ENCODE data around the gene TBC1D22A. TPM values are rescaled to one million over a fixed set of nuclear protein-coding genes. Genes with fewer than 3 reads are reported as not detected.

The TBC1D22A gene
- polyA plus RNA-seq, 1 experiment = 19.8 TPM

DNA sequence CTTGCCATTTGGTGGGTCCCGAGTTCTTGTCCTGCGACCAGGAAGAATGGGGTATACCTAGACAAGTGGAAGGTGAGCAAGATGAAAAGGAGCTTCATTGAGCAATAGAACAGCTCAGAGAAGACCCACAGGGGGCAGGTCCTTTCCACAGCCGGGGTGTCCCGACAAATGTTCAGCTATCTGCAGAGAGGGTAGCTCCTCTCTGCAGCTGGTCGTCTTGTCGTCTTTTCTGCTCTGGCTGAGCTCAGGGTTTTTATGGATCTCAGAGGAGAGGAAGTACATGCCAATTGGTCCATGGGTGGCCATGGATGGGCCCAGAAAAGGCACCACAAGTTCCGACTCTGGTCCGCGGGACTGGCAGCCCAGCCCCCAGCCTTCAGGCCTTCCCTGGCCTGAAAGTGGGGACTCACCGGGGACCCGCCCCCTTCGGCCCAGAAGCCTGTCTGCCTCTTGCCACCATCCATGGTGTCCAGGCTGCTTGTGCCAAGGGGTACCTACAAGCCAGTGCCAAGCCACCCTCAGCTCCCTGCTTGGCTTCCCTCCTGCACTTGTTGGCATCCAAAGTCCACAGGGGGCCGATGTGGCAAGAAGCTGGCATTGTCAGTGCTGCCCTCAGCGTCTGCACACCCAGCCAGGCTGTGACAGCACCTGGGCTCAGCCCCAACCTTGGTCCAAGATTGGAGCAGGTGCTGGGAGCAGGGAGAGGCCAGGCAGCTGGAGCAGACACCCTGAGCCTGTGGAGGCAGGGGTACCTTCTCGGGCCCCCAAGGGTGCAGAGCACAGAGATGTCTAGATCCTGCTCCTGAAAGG, 438.9 kb downstream of the TBC1D22A start:
- Histone ChIP-seq H3K4me3 (ENCODE audit: low read depth, low read length) (no peak overlapping the region), H3K9me3 (ENCODE audit: control insufficient read depth, insufficient read depth, low read length) (no peaks in the 10 kb centered on the region; the same call in 1 of the 2 replicates), H3K27ac (ENCODE audit: low read depth, low read length) (no peak overlapping the region), H3K27me3 (ENCODE audit: control insufficient read depth, insufficient read depth, low read length) (peaks cover 15% of the 10 kb centered on the region)
- ChIA-PET CTCF (interaction anchor here (2.2 kb wide), 1 partner anchor 356 kb away, joined by 7 read pairs; no protein-coding TSS in a partner anchor), POLR2A (no interaction called here)
- TF ChIP-seq, protein P1, sequence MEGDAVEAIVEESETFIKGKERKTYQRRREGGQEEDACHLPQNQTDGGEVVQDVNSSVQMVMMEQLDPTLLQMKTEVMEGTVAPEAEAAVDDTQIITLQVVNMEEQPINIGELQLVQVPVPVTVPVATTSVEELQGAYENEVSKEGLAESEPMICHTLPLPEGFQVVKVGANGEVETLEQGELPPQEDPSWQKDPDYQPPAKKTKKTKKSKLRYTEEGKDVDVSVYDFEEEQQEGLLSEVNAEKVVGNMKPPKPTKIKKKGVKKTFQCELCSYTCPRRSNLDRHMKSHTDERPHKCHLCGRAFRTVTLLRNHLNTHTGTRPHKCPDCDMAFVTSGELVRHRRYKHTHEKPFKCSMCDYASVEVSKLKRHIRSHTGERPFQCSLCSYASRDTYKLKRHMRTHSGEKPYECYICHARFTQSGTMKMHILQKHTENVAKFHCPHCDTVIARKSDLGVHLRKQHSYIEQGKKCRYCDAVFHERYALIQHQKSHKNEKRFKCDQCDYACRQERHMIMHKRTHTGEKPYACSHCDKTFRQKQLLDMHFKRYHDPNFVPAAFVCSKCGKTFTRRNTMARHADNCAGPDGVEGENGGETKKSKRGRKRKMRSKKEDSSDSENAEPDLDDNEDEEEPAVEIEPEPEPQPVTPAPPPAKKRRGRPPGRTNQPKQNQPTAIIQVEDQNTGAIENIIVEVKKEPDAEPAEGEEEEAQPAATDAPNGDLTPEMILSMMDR (IDR thresholded peaks at IDR 0.05; ENCODE audit: low read depth, low read length) = no peak
- no peak for DNase-seq (ENCODE audit: low read depth, low spot score)

DNA sequence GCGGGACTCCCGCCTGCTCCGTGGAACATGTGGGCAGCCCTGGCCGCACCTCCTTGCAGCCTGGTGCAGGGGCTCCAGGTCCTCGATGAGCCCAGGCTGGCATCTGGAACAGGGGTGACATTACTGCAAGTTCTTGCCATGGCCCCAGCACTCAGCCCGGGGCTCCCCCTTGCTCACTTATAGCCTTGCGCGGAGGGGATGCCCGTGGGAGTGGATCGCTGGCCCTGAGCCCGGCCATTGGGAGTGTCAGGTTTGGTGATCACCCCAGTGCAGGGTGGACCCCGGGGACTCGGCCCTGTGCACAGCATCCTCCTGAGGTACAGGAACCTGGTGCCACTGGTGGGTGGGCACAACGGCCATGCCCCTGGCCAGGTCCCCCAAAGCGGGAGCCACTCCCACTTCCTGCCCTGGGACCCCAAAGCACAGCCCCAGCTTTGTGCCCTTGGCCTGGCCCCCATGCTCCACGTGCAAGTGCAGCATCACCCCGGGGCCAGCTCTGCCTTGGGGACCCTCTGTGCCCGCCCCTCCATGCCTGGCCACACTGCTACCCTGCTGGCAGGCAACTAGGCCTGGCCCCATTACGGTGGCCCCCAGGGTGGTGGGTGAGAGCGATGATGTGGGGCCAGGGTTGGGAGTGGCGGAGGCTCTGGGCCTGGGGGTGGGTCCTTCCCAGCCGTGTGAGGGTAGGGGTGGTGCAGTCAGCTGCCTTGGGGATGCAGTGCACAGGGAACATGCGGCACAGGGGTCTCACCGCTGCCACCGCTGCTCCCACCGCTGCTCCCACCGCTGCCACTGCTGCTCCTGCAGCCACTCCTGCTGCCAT, 439.8 kb downstream of the TBC1D22A start:
- Histone ChIP-seq H3K9me3 (ENCODE audit: control insufficient read depth, insufficient read depth, low read length) (no peaks in the 10 kb centered on the region; the same call in 1 of the 2 replicates), H3K4me3 (ENCODE audit: low read depth, low read length) (no peak overlapping the region), H3K27me3 (ENCODE audit: control insufficient read depth, insufficient read depth, low read length) (peaks cover 12% of the 10 kb centered on the region), H3K27ac (ENCODE audit: low read depth, low read length) (no peak overlapping the region)
- POLR2A ChIA-PET = no interaction called here
- no peak for DNase-seq (ENCODE audit: low read depth, low spot score)
- CTCF ChIA-PET = no interaction called here
- TF ChIP-seq, protein P1 (IDR thresholded peaks at IDR 0.05; ENCODE audit: low read depth, low read length) = no peak

DNA sequence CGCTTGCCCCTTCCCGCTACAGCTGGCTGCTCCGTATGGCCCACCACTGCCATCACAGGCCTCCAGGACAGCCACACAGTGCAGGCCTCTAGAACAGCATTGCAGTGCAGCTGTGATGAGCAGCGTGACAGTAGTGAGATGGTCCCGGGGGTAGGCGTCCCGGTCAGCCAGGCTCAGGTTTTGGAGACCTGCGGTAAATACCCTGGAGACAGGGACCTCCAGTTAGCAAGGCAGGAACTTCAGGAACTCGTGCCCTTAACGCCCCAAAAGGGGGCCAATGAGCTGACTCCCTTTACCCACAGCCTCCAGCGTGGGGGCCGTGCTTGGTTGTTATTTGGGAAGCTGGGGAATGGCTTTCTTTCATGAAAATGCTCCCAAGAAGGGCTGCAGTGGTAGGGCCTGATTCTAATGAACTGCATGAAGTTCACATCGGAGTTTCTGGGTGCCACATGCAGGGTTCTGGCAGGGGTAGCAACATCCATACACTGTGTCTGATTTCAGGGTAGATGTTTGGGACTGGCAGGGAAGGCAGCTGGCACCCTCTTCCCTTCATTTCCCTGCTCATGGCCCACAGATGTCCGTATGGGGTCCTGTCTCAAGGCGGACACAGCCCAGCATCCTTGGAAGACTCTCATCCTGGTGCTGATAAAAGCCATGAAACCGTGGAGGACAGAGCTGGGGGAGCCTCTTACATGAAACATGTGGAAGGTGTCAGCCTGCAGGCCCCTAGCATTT, 440.5 kb downstream of the TBC1D22A start:
- Histone ChIP-seq H3K27me3 (ENCODE audit: control insufficient read depth, insufficient read depth, low read length) (peaks cover 11% of the 10 kb centered on the region), H3K9me3 (ENCODE audit: control insufficient read depth, insufficient read depth, low read length) (no peaks in the 10 kb centered on the region; the same call in 1 of the 2 replicates), H3K27ac (ENCODE audit: low read depth, low read length) (no peak overlapping the region), H3K4me3 (ENCODE audit: low read depth, low read length) (no peak overlapping the region)
- CTCF ChIA-PET = interaction anchor here (1.5 kb wide), 1 partner anchor 357 kb away, joined by 3 read pairs; no protein-coding TSS in a partner anchor
- TF ChIP-seq, protein P1 (IDR thresholded peaks at IDR 0.05; ENCODE audit: low read depth, low read length) = no peak
- no peak for DNase-seq (ENCODE audit: low read depth, low spot score)
- POLR2A ChIA-PET = no interaction called here

DNA sequence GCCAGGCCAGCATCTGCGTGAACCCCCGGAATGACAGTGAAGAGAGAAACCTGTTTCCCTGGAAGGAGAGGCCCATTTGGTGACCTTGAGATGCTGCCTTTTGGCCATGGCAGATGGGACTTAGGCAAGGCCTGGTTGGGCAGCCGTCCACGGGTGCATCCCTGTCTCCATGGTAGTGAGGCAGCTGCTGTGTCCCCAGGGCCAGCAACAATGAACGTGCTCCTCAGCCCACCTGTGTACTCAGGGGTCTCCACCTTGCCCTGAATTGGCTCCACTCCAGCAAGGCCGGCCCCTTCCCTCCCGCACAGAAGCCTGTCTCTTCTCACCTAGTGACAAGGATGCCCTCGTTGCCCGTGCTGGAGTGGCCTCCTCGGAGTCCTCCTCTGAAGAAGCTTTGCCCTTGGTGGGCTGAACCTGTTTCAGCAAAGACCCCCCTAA, 441.1 kb downstream of the TBC1D22A start:
- TF ChIP-seq, protein P1 (IDR thresholded peaks at IDR 0.05; ENCODE audit: low read depth, low read length) = no peak
- no peak overlapping the region for H3K27ac ChIP-seq (ENCODE audit: low read depth, low read length)
- no peak for DNase-seq (ENCODE audit: low read depth, low spot score)
- no peak overlapping the region for H3K4me3 ChIP-seq (ENCODE audit: low read depth, low read length)
- H3K27me3 ChIP-seq (ENCODE audit: control insufficient read depth, insufficient read depth, low read length) = peaks cover 11% of the 10 kb centered on the region
- POLR2A ChIA-PET = no interaction called here
- CTCF ChIA-PET = interaction anchor here (1.5 kb wide), 1 partner anchor 358 kb away, joined by 3 read pairs; no protein-coding TSS in a partner anchor
- no peaks in the 10 kb centered on the region; the same call in 1 of the 2 replicates for H3K9me3 ChIP-seq (ENCODE audit: control insufficient read depth, insufficient read depth, low read length)

Data from AG04450 (cell line).